ENCODE measurements around the gene FOXP4.

Gene FOXP4

DNA sequence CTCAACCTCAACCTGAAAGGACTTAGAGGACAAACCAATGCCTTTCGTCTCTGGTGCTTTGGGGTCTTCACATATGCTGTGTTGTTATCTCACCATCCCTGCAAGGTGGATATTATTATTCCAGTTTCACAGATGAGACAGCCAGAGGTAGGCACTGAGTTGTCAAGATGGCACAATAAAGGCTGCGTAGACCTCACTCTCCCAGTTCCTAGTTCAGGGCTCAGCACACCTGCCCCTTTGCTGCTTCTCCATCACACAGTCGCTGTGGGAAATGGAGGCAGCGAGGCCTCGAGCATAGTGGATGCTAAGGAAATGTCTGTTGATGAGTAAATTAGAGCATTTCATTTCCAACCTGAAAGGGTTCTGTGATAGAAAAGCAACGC is 22.0 kb downstream of the FOXP4 start:
- DNase-seq: no peak

DNA sequence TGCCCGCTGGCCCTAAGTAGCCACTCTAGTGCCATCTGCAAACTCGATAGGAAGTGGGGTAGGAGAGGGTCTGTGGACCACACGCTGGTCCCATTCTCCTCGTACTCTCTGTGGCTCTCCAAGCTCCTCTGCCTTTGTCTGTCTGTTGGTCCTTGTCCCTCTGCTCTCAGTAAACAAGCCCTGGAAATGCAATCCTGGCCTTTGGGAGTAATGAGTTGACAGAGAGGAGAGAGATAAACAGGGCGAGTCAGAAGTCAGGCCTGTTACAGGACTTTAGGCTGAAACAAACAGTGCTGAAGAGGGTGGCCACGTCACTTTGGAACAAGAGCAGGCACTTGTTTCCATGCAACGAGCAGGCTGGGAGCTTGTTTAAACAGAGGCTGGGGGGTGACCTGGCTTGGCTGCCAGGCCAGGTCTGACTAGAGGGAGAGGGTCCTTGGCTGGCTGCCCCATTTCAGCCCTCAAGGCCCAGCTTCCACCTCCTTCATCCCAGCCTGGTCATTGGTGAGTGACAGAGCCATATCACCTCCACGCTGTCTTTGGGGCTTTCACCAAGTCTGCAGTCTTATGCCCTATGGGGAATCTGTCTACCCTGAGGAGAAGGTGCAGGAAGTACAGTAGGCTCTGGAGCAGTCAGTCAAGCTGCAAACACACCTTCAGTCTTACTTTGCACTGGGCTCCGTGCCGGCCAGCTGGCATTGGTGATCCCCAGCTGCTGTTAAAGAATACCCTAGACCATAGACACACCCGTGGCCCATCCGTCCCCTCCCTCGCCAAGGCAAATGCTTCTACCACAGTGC is 22.6 kb downstream of the FOXP4 start:
- no peak for DNase-seq

DNA sequence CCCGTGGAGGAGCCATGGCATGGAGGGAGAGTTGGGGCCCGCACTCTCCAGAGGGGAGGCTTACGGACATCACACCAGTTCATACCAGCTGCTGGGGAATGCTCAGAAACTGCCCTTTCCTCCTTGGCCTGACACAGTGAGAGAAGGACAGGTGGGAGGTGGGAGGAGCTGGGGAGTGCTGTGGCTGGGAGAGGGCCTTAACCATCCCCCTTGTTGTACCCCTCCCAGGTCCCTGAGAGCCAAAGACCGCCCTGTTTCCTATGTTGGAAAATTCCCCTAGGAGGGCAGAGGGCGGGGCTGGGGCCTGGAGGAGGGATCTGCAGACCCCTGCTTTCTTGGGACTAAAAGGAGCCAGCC is 24.1 kb downstream of the FOXP4 start:
- no peak for DNase-seq

DNA sequence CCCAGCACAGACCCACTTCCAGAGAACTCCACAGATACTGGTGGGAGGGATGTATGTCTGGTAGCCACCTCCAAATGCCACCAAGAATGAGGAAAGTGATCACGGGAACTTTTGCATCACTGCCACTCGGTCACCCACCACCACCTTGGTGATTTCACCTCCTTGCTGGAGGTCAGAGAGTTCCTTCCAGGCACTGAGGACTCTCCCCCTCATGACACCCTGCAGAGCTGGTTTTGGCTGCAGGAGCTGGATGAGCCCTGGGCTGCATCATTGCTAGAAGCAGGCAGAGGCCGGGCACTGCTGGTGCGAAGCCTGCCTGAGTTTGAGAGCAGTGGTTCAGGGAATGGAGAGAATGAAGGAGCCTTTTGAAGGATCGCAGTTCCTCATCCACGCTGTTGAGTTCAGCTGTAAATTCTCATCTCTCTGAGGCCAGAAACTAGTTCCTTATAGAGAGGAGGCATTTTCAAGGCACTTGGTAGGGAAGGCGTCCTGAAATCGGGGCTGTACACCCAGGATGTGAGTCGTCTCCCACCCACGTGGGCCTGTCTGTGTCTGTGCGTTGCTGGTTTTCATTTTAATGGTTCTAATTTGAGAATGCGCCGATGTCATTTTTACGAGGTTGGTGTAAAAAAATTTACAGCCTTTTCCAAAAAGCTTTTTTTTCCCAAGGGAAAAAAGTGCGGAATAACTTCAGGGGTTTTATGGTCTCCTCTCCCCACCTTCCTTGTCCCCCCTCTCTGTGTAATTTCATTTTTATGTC is 25.0 kb downstream of the FOXP4 start:
- DNase-seq: no peak

DNA sequence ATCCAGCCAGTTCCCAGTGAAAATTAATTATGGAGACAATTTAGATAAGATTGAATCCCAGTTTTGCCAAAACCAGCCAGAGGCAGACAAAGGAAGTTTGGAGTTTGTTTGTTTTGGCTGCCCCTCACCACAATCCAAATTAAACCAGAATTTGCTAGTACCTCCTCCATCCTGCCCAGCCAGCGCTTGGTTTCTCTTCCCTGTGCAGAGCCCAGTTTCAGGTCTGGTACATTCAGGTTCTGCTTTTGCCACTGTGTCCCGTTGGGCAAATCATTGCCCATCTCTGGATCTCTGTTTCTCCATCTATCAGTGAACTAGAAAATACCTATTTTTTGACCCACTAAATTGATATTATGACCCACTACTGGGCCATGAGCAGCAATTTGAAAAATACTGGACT is 26.4 kb downstream of the FOXP4 start:
- no peak for DNase-seq

DNA sequence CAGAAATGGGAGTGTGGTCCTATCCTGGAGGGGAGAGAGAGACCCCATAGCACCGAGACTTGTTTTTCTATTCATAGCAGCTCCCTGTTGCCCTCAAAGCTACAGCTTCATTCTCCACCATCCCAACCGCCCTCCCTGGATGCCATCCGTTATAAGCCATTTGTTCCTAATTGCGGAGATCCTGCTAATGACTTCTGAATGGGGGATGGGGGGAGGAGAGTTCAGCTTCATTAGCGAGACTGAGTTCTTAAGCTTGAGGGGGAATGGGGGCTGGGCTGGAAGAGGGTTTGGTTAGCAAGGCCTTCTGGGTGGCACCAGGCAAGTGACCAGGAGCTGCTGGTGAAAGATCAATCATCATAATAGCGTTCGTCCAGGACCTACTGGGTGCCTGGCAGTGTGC is 27.1 kb downstream of the FOXP4 start:
- DNase-seq: no peak

DNA sequence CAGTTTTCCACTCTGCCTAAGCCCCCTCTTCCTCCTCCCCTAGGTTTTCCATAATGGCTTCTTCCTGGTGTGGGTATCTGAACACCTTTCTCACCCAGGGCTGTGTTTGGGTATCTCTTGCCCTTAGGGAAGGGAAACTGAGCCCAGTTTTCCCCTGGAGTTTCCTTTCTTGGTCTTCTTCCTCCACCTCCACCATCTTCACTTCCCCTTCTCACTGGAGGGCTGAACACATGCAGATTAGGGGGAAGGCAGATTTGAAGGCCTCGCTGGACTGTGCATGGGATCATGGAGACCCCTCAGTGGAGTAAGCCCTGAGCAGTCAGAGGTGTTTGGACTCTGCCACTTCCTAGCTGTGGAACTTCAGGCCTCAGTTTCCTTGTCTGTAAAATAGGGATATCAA is 27.8 kb downstream of the FOXP4 start:
- DNase-seq: no peak

DNA sequence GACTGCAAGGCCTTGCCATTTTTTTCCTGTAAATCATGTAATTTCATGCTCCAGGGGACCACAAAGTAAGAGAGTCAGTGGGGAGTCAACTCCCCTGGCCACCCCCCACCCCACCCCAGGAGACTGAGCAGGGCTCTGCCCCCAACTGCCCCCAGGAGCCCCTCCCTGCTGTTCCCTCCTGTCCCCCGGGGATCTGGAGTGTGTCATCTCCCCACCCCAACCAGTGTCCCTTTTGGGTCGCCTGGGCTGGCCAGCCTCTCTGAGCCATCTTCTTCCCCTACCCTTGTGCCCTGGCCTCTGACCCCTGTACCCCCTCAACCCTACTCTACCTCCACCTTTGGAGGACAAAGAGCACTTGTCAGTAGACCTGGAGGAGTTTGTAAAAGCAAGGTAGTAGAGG is 29.4 kb downstream of the FOXP4 start:
- no peak for DNase-seq

DNA sequence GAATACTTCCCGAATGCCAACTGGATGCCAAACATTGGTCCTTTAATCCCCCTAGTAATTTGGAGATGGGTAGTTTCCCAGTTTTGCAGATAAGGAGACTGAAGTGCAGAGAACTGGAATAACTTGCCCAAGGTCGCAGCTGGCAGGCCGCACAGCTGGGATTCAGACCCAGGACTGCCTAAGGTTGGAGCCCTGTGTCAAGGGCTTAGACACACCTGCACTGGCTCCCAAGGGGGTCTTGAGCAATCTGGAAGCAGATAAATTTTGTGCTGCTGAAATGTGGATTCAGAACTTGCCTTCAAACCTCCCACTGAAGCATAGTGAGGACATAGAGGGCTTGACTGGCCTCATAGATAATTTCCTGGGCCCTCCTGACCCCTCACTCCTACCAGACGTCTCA is 30.5 kb downstream of the FOXP4 start:
- no peak for DNase-seq

DNA sequence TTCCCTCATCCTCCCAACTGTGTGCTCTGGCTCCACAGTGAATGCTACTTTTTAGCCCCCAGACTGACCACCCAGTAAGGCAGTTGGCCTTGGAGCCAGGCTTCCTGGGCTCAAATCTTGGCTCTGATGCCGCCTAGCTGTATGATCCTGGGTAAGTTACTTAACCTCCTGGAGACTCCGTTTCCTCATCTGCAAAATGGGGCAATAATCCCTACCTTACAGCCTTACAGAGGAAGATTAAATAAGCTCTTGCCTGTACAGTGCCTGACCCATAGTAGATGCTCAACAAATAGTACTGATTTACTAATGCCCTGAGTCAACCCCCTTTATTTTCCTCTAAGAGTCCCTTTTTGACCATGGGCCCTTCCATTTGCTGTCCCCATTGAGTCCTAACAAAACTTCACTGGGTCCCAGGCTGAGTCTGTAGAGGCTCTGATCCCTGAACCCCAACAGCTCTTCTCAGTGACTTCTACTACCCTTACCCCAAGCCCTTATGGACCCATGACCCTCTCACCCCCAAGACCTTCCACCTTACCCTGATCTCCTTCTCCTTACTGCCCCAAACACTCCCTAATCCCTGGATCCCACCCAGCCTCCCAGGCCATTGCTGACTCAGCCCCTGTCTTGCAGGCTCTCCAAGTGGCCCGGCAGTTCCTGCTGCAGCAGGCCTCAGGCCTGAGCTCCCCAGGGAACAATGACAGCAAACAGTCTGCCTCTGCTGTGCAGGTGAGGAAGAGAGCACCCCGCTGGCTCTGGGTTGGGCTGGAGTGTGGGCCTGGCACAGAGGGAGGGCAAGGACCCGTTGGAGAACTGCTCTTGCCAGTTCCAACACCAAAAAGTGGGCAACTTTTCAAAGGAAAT is 31.4 kb downstream of the FOXP4 start:
- no peak for DNase-seq

DNA sequence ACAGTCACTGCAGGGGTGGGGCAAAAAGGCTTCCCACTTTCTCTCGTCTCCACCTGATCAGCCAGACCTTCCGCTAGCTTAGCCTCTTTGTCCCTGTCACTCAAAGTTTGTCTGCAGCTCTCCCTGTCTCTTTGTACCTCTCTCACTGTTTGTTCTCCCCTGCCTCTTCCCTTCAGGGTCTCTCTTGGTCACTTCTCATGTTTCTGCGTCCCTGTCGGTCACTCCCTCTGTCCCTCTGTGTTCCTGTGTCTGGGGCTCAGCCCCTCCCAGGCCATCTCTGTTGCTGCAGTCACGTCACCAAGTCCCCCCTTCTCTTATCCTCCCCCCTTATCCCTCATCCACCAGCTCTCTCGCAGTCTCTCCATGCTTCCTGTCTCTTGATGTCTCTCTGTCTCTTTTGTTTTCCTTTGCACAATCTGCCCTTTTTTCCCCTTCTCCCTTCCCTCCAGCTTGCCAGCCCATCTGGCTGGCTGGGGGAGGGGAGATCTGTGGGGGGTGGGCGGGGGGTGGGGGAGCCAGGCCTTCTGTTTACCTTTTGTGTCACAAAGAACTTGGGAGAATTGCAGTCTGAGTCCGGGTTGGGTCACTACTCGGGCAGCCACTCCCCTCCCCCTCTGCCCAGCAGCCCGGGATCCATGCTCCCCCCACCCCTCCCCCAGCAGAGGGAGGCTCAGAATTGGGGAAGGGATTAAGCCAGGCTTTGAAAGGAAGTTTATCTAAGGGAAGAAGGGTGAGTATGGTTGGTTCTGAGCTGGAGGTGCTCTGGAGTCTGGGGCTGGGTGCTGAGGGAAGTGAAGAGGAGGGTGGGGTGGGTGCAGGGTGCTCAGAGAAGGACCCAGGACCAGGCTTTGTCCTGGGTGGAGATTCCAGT is 32.3 kb downstream of the FOXP4 start:
- DNase-seq: no peak

DNA sequence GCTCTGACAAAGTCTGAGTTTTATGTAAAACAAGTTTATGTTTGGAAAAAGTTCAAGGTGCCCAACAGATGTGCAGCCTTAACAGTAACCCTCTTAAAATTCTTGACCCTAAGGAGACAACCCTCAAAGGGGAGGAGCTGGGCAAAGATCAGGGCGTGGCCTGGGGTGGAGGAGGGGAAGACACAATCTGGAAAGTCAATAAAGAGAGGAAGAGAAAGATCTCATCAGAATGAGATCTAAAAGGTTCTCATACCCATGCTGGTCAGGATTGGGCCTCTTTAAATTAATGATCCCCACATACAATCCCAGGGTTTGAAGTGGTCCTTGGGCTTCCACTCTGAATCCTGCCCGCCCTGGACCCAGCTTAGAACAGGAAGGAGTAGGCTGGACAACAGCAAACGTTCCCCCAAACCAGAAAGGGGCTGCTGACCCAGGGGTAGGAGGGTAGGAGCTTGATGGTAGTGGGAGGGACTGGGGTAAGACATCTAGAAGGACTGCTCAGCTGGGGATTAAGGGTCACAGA is 33.0 kb downstream of the FOXP4 start:
- no peak for DNase-seq

DNA sequence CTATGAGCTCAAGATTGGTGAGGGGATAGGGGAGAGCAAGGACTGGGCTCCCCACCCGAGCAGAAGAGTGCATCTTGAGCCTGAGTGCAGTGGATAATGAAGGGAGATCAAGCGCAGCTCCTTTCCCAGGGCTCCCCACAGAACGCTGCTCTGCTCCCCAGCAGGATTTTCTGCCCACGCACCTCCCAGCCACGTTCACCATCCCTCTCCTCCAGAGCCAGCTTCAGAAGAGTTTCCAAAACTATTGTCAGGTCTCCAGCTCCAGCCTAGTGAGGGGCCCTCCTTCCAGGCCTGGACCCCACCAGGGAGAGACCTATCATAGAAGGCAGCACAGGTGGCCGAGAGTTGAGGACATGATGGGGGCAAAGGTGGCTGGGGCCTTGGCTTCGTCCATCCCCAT is 34.5 kb downstream of the FOXP4 start:
- no peak for DNase-seq

DNA sequence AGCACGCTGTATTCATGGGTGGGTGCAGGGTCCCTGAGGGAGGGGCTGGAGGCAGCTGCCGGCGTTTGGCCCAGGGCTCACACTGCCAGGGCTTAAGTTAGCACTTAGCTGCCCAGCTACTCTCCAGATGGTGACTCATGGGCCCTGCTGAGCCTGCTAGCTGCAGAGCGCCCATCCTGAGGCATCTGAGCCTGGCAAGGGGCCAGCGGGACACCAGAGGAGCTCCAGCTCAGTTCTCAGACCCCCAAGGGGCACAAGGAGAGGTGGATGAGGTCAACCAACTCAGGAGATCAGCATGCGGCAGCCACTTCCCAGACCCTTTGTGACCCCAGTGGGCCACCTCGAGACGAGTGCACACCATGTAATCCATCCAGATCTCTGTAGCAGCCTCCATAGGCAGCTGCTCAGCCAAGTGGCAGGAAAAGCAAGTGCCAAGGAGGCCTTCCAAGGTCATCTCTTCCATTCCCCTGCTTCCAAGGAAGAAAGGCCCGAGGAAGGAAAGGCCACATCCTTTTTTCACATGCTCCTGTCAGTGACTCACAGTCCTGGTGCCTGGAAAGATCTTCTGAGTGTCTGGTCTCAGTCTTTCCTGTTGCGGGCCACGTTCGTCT is 35.3 kb downstream of the FOXP4 start:
- DNase-seq: no peak

DNA sequence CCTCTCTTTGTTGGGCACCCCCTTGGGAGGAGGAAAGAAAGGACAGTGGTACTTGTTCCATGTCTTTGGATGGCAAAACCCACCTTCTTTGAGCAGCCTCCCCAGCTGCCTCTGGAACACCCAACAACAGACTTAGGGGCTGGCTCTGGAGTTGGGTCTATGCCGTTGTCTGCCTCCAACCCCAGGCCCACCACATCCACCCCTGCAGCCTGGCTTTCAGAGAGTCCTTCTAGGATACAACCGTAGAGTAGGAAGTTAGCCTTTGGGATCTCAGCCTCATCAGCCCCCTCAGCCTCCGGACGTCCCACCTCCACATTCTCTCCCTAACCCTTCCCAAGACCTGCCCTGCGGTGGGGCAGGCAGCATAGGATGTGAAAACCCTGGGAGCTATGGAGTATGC is 36.4 kb downstream of the FOXP4 start:
- DNase-seq: no peak

DNA sequence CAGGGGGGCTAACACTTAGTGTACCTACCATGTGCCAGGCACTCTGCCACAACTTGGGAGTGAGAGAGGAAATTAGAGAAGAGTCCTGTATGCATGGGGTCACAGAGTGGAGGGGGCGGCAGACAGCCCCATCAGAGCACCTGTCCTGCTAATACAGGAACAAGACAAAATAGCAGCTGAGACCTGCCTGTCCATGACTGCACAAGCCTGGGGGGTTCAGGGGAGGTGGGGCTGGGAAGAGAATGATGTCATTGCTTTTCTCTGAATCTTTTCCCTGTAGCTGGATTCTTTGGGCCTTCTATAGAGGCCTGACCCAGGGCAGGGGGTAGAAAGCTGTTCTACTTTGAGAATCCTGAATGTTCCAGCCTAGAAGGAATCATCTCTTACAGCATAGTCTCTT is 37.4 kb downstream of the FOXP4 start:
- no peak for DNase-seq

DNA sequence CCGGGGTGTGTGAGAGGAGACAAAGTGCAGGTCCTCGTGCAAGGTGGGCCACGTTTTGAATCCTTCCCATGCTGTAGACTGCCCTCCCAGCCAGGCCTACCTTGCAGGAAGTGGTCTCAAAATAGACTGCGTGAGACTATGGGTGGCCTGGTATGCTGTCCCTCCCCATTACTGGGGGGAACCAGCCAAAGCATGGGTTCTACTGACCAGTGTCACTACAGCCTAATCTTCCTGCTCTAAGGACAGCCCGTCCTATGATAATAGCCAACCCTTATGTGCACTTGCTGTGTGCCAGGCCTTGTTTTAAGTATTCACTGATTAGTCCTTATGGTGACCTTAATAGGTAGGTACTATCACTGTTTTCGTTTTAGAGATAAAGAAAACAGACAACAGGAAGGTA is 38.0 kb downstream of the FOXP4 start:
- DNase-seq: no peak

DNA sequence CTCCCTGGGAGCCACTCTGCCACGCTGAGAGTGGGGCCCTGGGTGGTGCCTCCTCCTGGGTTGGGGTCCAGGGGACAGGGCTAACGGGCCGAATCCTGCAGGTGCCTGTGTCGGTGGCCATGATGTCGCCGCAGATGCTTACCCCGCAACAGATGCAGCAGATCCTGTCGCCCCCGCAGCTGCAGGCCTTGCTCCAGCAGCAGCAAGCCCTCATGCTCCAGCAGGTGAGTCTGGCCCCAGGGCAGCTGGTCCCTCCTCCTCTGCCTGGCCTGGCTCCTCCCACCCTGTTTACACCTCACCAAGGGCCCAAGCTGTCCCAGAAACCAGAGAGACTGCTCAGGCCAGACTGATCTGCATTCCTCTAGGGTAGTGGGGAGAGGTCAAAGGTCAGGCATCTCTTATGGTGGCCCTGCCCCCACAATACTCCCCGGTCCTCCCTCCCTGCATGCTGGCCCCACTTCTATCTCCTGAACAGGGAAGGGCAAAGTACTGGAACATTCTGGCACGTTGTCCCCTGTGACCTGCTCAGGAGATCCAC is 38.6 kb downstream of the FOXP4 start:
- no peak for DNase-seq

DNA sequence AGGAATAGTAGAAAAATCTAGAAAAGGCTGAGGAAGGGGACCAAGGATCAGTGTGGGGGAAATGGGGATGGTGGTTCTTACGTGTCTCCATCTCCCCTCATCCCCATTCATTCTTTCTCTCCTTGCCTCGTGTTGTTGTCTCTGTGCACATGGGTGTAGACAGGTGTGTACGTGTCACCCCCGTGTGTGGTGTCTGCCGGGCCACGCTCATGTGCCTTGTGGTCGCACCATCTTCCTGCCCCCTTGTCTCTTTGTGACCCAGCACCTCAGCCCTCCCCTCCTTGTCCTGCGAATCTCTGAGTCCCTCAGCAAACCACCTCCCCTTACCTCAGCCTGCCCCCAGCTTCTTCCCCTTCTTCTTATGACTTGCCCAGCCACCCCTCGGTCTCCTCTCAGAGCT is 39.4 kb downstream of the FOXP4 start:
- DNase-seq: no peak

DNA sequence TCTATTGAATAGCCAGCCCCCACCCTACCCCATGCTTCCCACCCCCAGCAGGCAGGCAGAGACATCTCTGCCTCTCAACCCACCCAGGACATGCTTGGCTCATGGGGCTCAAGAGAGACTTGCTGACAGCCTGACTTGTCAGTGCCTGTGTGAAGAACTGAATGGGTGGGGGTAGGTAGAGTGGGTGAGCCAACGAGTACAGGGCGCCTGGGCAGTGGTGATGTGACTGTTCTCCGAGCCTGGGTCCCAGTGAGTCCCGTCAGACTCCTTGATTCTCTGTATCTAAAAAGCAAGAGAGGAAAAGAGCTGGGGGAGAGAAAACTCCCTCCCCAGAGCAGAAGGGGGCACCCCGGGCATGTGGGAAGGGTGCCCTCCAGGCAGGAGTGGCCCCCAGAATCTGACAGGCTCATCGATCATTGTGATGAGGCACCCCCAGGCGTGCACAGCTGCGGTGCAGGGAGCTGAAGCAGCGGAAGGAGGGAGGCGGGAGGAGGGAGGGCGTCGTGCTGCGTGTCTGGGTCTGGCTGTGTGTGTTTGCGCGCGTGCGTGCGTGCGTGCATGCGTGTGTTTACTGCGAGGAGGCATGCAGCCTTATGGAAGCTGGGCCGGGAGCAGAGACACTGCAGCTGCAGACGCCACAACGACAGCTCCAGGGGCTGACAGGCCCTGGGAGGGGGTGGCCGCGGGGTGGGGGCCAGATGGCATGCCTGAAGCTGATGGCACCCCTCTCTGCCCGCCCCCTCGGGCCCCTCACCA is 40.2 kb downstream of the FOXP4 start:
- no peak for DNase-seq

Measured in CD4-positive, alpha-beta T cell treated with Interleukin-21 for 1 hour (primary cell).